HG02623 (cell line): Measurements from ENCODE around the gene SSNA1.

Experiments used
- ATAC-seq: cut with Tn5 transposase; IDR thresholded peaks from one replicate; pipeline ENCODE4 v1.9.1; 2021; ENCODE audit warnings: moderate library complexity; ENCODE audit not compliant: unreplicated experiment

SSNA1 gene

GRCh38 chr9:137167277-137167746 lies 21.2 kb upstream of the SSNA1 start:
- ATAC-seq, result no peak

- ATAC-seq, result no peak
These were observed 20.5 kb upstream of the SSNA1 start for GRCh38 chr9:137167747-137168572.

DNA sequence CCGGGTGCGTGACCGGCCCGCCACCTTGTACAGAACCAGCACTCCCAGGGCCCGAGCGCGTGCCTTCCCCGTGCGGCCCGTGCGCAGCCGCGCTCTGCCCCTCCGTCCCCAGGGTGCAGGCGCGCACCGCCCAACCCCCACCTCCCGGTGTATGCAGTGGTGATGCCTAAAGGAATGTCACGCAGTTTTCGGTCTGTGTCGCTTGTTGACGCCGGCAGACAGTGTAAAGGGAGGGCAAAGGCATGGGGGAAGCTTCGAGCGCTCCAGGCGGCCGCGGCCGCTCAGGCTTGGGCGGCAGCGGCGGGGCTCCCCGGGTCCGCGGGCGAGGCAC lies 19.9 kb upstream of the SSNA1 start:
- no peak for ATAC-seq

- ATAC-seq, result no peak
These were observed 19.3 kb upstream of the SSNA1 start for GRCh38 chr9:137168904-137169856.

DNA sequence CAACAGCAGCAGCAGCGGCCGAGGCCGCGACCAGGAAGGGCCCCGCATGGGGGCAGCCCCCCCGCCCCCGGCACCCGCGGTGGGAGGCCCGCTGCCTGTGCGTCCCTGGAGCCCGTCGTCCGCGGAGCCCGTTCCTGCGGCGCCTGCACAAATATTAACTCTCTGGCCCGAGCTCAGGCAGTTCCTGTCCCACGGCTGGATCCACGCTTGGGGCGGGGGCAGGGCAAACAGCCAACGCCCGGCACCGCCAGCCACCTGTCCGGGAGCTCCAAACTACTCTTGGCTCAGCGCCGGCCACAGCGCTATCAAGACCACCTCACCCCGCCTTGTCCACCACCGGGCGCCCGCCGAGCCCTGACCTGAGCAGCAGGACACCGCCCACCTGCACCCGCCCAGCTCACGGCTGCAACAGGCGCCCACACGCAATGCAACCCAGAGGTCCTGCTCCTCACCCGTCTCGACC lies 18.5 kb upstream of the SSNA1 start, which contains the start of gene LRRC26:
Gene LRRC26, minus strand, starts transcription at position 156 of the 463 bp plus-strand sequence. Its CDS starts 108 bp downstream, at position 48.
- no peak for ATAC-seq

GRCh38 chr9:137170486-137171148 lies 17.9 kb upstream of the SSNA1 start:
- ATAC-seq, result no peak

GRCh38 chr9:137171149-137171900 lies 17.2 kb upstream of the SSNA1 start:
- no peak for ATAC-seq

GRCh38 chr9:137172901-137173795 lies 15.3 kb upstream of the SSNA1 start:
- no peak for ATAC-seq

- ATAC-seq, result no peak
These were observed 14.4 kb upstream of the SSNA1 start for GRCh38 chr9:137173796-137174664.

DNA sequence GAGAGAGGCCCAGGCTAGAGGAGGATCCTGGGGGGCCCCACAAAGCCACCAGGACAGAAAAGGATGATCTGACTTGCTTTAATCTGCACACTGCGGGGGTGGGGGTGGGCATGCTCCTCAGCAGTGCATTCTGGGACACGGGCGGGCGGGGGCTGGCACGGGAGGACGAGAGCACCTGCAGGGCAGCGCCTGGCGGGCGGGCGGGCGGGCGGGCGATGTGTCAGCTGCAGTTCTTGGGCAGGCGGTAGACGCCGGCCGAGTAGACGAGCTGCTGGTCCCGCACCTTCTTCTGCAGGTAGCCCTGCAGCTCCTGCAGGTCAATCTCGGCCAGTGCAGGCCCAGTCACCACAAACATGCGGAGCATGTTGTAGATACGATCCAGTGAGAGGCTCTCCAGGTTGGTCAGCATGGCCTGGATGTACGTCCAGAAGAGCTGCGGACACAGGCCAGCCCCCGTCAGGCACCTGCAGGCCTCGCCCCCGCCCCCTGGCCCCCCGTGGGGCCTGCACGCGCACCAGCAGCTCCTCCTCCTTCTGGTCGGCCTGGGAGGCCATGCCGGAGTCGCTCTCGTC lies 13.7 kb upstream of the SSNA1 start:
- no peak for ATAC-seq

DNA sequence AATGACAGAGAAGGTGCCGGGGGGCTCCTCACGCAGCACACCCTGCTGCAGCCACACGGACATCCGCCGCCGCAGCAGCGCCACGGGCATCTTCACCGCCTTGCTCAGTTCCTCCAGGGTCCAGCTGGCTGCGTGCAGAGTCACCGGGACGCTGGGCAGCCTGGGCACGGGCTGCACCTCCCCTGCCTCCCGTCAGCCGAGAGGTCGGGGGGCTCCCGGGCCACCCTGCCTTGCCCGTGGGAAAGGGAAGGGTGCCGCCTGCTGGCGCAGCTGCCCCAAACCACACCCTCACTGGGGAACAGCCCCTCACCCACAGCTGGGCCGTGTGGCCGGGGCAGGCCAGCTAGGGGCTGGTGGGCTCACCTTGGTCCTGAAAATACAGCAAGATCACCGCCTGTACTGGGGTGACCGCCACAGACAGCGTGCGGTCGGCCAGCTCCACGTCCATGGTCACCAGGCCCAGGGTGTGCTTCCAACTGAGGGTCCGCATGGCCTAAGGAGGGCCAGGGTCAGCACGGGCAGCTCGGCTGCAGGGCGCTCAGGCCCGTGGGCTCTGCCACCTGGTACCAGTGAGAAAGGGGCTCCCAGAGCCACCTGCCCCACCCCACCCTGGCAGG lies 13.0 kb upstream of the SSNA1 start:
- no peak for ATAC-seq

DNA sequence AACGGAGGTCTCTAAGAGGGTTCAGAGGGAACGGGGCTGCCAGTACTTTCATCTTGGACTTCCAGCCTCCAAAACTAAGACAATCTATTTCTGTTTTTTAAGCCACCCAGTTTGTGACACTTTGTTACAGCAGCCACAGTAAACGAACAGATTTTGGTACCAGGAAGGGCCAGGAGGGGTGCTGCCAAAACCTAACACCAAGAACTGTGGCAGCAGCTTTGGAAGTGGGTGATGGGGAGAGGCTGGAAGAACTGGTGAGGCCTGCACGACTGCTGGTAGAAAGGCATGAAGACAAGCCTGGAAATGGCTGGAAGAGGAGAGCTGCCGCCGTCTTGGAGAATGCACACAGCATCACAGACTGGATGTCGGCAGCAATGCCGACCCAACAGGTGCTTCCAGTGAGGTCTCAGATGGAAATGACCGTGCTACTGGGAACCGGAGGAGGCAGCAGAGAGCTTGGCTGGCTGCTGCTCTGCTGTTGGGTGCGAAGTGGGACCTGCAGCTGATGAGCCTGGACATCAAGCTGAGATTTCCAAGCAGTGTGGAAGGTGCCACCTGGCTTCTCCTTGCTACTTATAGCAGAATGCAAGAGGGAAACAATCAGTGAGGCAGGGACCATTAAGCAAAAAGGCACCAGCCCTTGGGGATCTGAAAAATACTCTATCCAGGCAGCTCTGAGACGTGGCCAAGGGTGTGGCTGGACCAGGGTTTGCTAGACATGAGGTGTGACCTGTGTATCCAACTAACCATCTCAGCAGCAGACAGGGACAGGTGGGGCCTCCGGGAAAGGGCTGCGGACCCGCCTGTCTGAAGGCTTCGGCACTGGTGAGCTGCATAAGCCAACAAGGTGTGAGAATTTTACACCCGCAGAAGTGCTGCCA lies 11.9 kb upstream of the SSNA1 start:
- no peak for ATAC-seq

- no peak for ATAC-seq
These were observed 10.1 kb upstream of the SSNA1 start for GRCh38 chr9:137178201-137178938.

DNA sequence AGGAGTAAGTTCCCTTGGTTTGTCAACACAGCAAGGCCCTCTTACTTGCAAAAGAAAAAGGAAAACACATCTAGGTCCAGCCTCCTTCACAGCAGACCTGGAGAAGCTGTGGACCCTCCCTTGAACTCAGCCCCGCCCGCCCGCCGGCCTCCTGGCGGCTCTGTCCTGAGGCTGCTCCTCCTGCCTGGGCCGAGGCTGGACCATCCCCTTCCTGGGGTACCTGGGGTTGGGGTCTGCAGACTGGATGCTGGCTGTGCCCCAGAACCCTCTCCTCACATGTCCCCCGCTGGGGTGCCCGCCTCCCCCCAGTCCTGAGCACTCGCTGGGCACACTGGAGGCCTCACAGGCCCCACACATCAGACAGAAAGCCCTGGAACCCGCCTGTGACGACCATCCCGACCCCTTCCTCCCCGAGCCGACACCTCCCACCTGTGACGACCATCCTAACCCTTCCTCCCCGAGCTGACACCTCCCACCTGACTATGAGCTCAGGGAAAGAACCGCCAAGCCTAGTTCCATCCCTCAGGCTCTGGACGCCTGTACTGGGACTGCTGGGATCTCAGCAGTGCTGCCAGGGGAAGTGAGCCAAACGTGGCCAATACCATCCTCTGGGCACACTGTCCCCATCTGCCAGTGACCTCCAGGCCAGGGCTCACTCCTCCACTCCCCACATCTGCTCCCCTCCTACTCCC lies 9.4 kb upstream of the SSNA1 start:
- no peak for ATAC-seq

GRCh38 chr9:137179761-137180160 lies 8.7 kb upstream of the SSNA1 start:
- ATAC-seq, result no peak
